GM06990 (cell line): ENCODE data around the gene MLC1.
A peak's percentile ranks its signal among the peaks of the same experiment; 100 is the strongest.

Experiments used
- DNase-seq: peaks from one replicate; pipeline ENCODE4 v3.0.0-alpha.2; 2011; ENCODE audit not compliant: insufficient read length; ENCODE audit errors: extremely low read depth
- H3K27me3 ChIP-seq: replicated peaks from 2 replicates; pipeline ENCODE4 v1.6.0; 2011; ENCODE audit warnings: low read length; ENCODE audit not compliant: control insufficient read depth, insufficient read depth
- H3K36me3 ChIP-seq: 2 replicates; pipeline ENCODE4 v1.5.1; 2011; ENCODE audit warnings: low read length; ENCODE audit not compliant: control insufficient read depth, insufficient read depth
- H3K4me3 ChIP-seq: replicated peaks from 2 replicates; pipeline ENCODE4 v1.5.1; 2011; ENCODE audit warnings: low read depth, mild to moderate bottlenecking, control low read depth, low read length
- TF ChIP-seq, protein P1 (sequence below): IDR thresholded peaks from 2 replicates; pipeline ENCODE4 v1.5.1; 2011; ENCODE audit warnings: low read length, control low read depth, mild to moderate bottlenecking, inconsistent platforms; ENCODE audit not compliant: insufficient read depth, poor library complexity, severe bottlenecking

Gene MLC1

GRCh38 chr22:50111056-50111455, 25.8 kb upstream of the MLC1 start:
- TF ChIP-seq, protein P1, sequence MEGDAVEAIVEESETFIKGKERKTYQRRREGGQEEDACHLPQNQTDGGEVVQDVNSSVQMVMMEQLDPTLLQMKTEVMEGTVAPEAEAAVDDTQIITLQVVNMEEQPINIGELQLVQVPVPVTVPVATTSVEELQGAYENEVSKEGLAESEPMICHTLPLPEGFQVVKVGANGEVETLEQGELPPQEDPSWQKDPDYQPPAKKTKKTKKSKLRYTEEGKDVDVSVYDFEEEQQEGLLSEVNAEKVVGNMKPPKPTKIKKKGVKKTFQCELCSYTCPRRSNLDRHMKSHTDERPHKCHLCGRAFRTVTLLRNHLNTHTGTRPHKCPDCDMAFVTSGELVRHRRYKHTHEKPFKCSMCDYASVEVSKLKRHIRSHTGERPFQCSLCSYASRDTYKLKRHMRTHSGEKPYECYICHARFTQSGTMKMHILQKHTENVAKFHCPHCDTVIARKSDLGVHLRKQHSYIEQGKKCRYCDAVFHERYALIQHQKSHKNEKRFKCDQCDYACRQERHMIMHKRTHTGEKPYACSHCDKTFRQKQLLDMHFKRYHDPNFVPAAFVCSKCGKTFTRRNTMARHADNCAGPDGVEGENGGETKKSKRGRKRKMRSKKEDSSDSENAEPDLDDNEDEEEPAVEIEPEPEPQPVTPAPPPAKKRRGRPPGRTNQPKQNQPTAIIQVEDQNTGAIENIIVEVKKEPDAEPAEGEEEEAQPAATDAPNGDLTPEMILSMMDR: no peak
- DNase-seq: no peak
- Histone ChIP-seq H3K27me3 (no peaks in the 10 kb centered on the region; the same call in 1 of the 2 replicates), H3K4me3 (no peak overlapping the region), H3K36me3 (no peaks in the 10 kb centered on the region)

- Histone ChIP-seq H3K27me3 (no peaks in the 10 kb centered on the region; the same call in 1 of the 2 replicates), H3K4me3 (no peak overlapping the region), H3K36me3 (no peaks in the 10 kb centered on the region)
- TF ChIP-seq, protein P1: no peak
- no peak for DNase-seq
Measured at GRCh38 chr22:50107529-50107928, 22.3 kb upstream of the MLC1 start.

DNA sequence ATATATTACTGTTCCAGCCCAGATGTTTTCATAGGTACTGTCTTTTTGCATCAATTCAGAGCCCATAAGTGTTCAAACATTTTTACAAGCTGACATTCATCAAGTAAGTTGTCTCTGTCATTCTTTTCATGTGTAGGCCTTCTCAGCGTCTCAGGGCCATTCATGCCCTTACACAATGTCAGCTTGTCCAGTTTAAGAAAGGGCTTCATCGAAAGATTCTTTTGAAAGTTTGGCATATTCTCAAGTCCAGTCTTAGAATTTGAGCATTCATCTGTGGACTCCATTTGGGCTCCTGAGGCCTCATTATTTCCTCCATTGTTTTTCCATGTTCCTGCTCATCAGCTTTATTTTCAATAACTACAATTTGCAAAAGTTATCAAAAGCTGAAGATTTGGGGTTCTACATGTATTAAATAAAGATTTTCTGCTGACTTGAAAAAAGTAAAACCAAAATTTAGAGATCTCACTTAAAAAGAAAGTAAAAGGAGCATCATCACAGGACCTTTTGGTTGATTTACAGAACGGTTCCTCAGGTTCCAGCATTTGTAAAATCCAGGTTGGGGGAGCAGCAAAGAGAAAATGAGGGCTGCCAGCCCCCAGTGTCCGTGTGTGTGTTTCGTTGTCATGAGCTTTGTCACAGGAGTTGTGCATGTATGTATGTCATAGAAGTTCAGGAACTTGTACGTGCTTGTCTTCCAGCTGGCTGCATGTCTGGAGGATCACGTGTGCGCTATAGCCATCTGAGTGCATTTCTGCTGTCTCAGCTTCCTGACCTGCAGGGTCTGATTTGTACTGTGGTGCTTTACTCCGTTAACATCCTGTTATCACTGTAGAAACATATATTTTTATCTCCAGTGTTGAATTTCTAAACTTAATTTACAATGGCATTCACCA, 20.2 kb upstream of the MLC1 start:
- Histone ChIP-seq H3K27me3 (no peaks in the 10 kb centered on the region), H3K4me3 (no peak overlapping the region), H3K36me3 (no peaks in the 10 kb centered on the region)
- DNase-seq: no peak
- TF ChIP-seq, protein P1: no peak

DNA sequence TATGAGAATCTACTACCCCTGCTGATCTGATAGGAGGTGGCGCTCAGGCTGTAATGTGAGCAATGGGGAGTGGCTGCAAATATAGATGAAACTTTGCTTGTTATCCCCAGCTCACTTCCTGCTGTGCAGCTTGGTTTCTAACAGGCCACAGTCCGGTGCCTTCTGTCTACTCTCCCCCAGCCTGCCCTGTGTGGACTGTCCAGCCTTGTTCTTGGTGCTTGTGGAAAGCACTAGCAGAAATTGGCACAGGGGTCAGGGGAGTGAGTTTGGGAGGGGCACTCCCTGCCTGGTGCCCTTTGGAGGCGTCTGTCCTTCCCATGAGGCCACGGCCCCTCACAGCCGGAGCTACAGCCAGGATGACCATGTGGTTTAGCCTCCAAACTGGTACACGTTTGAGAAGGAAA, 18.9 kb upstream of the MLC1 start:
- no peak for DNase-seq
- H3K27me3 ChIP-seq: no peaks in the 10 kb centered on the region
- TF ChIP-seq, protein P1: no peak

DNA sequence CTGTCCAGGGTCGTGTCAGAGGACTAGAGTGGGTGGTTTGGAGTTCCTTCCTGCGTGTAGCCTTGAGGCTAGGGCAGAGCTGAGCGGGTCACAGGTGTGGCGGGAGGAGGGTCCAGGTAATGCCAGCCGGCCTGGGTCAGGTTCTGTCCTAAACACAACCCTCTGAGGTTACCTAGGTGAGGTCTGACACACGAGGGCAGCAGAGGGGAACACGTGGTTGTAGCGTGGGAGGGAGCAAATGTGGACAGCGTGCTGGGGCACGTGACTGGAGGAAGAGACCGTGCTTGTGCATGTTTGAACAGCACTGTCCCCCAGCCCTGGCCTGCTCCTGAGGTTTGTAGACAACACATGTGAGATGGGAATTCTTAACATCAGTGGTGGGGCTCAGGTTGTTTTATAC, 17.7 kb upstream of the MLC1 start:
- no peaks in the 10 kb centered on the region for H3K36me3 ChIP-seq
- no peak overlapping the region for H3K4me3 ChIP-seq
- H3K27me3 ChIP-seq: no peaks in the 10 kb centered on the region
- DNase-seq: no peak
- TF ChIP-seq, protein P1: peak; percentile 25

More for the DNA sequence above, 18.9 kb upstream of the MLC1 start:
- Histone ChIP-seq H3K4me3 (no peak overlapping the region), H3K36me3 (no peaks in the 10 kb centered on the region)
